MG63 (cell line): Measurements from ENCODE around the gene MMGT1. TPM values are rescaled to one million over a fixed set of nuclear protein-coding genes. Genes with fewer than 3 reads are reported as not detected.
A peak's percentile ranks its signal among the peaks of the same experiment; 100 is the strongest.

Source experiments
- DNase-seq: peaks from one replicate; pipeline ENCODE4 v3.0.0-alpha.2; 2020
- H3K27me3 ChIP-seq: fragments of 250-450 bp; sonication (Bioruptor Pico); 2 replicates; pipeline ENCODE4 v1.5.1; 2020; ENCODE audit warnings: mild to moderate bottlenecking, moderate library complexity
- H3K36me3 ChIP-seq: fragments of 250-450 bp; sonication (Bioruptor Pico); 2 replicates; pipeline ENCODE4 v1.5.1; 2020; ENCODE audit warnings: mild to moderate bottlenecking, moderate library complexity
- H3K4me3 ChIP-seq: fragments of 250-450 bp; sonication (Bioruptor Pico); 2 replicates; pipeline ENCODE4 v1.5.1; 2020; ENCODE audit warnings: mild to moderate bottlenecking, moderate library complexity
- H3K9me3 ChIP-seq: fragments of 250-450 bp; sonication (Bioruptor Pico); 2 replicates; pipeline ENCODE4 v1.5.1; 2020; ENCODE audit warnings: mild to moderate bottlenecking, moderate library complexity
- total RNA-seq: library from RNA; depleted of rRNA; stranded (reverse); fragments of >200 nt; shearing (Covaris generic); gene quantifications from 2 replicates; pipeline ENCODE4 v1.2.3, GENCODE V29; 2014; ENCODE audit warnings: low replicate concordance; rRNA removed

Gene MMGT1
- total RNA-seq, result 19.6 and 26.1 TPM in 2 replicates

GRCh38 chrX:135973548-135974278, at the start of gene MMGT1:
Gene MMGT1 (minus strand): TSS chrX:135973988. CDS start chrX:135973675, 313 bp downstream.
- Histone ChIP-seq H3K27me3 (no peaks in the 10 kb centered on the region), H3K4me3 (peak within 1 kb of the TSS; percentile 95), H3K36me3 (no peaks in the 10 kb centered on the region), H3K9me3 (no peaks in the 10 kb centered on the region)
- peak; percentile 82 for DNase-seq

- no peak for DNase-seq
- Histone ChIP-seq H3K27me3 (no peaks in the 10 kb centered on the region), H3K4me3 (no peak overlapping the region), H3K9me3 (no peaks in the 10 kb centered on the region), H3K36me3 (no peaks in the 10 kb centered on the region)
Observed at GRCh38 chrX:136021903-136022302, 48.1 kb upstream of the MMGT1 start.

GRCh38 chrX:136021160-136021559, 47.4 kb upstream of the MMGT1 start:
- no peaks in the 10 kb centered on the region for H3K27me3 ChIP-seq
- no peaks in the 10 kb centered on the region for H3K9me3 ChIP-seq
- no peaks in the 10 kb centered on the region for H3K36me3 ChIP-seq
- H3K4me3 ChIP-seq, result no peak overlapping the region
- DNase-seq, result no peak

- H3K4me3 ChIP-seq, result no peak overlapping the region
- H3K36me3 ChIP-seq, result no peaks in the 10 kb centered on the region
- no peak for DNase-seq
- no peaks in the 10 kb centered on the region for H3K27me3 ChIP-seq
- no peaks in the 10 kb centered on the region for H3K9me3 ChIP-seq
Observed at GRCh38 chrX:136019226-136019625, 45.4 kb upstream of the MMGT1 start.

- no peaks in the 10 kb centered on the region for H3K9me3 ChIP-seq
- no peak overlapping the region for H3K4me3 ChIP-seq
- no peaks in the 10 kb centered on the region for H3K36me3 ChIP-seq
- H3K27me3 ChIP-seq, result no peaks in the 10 kb centered on the region
- DNase-seq, result no peak
Observed at GRCh38 chrX:136016881-136017280, 43.1 kb upstream of the MMGT1 start.

- Histone ChIP-seq H3K9me3 (no peaks in the 10 kb centered on the region), H3K36me3 (no peaks in the 10 kb centered on the region), H3K4me3 (no peak overlapping the region), H3K27me3 (no peaks in the 10 kb centered on the region)
- no peak for DNase-seq
Observed at GRCh38 chrX:136015016-136015415, 41.2 kb upstream of the MMGT1 start.

GRCh38 chrX:135988245-135988644, 14.5 kb upstream of the MMGT1 start:
- H3K36me3 ChIP-seq, result no peaks in the 10 kb centered on the region
- no peak for DNase-seq
- no peaks in the 10 kb centered on the region for H3K9me3 ChIP-seq
- H3K27me3 ChIP-seq, result no peaks in the 10 kb centered on the region
- no peak overlapping the region for H3K4me3 ChIP-seq

- no peak for DNase-seq
- H3K36me3 ChIP-seq, result no peaks in the 10 kb centered on the region
- peak overlapping the region; percentile 64 for H3K4me3 ChIP-seq
- H3K9me3 ChIP-seq, result no peaks in the 10 kb centered on the region
- H3K27me3 ChIP-seq, result no peaks in the 10 kb centered on the region
Observed at GRCh38 chrX:135985973-135986310, 12.2 kb upstream of the MMGT1 start.

GRCh38 chrX:135985157-135985972, 11.6 kb upstream of the MMGT1 start, which contains the start of gene SLC9A6:
Gene SLC9A6 (plus strand): TSS chrX:135985435. CDS start chrX:135985659, 224 bp downstream.
- Histone ChIP-seq H3K4me3 (peak within 1 kb of the TSS; percentile 64), H3K9me3 (no peaks in the 10 kb centered on the region), H3K27me3 (no peaks in the 10 kb centered on the region), H3K36me3 (no peaks in the 10 kb centered on the region)
- DNase-seq, result peak; percentile 68

GRCh38 chrX:135984791-135985156, 11.0 kb upstream of the MMGT1 start:
- no peak for DNase-seq
- H3K9me3 ChIP-seq, result no peaks in the 10 kb centered on the region
- no peaks in the 10 kb centered on the region for H3K27me3 ChIP-seq
- peak overlapping the region; percentile 64 for H3K4me3 ChIP-seq
- H3K36me3 ChIP-seq, result no peaks in the 10 kb centered on the region

- no peaks in the 10 kb centered on the region for H3K9me3 ChIP-seq
- no peak overlapping the region; the same call in 1 of the 2 replicates for H3K4me3 ChIP-seq
- no peaks in the 10 kb centered on the region for H3K36me3 ChIP-seq
- no peak for DNase-seq
- H3K27me3 ChIP-seq, result no peaks in the 10 kb centered on the region
Observed at GRCh38 chrX:135984256-135984655, 10.5 kb upstream of the MMGT1 start.

GRCh38 chrX:135982860-135983259, 9.1 kb upstream of the MMGT1 start:
- no peaks in the 10 kb centered on the region for H3K9me3 ChIP-seq
- DNase-seq, result no peak
- H3K27me3 ChIP-seq, result no peaks in the 10 kb centered on the region
- no peaks in the 10 kb centered on the region for H3K36me3 ChIP-seq
- no peak overlapping the region for H3K4me3 ChIP-seq

- no peaks in the 10 kb centered on the region for H3K36me3 ChIP-seq
- H3K9me3 ChIP-seq, result no peaks in the 10 kb centered on the region
- H3K4me3 ChIP-seq, result no peak overlapping the region
- no peak for DNase-seq
- H3K27me3 ChIP-seq, result no peaks in the 10 kb centered on the region
Observed at GRCh38 chrX:135981668-135982067, 7.9 kb upstream of the MMGT1 start.

- H3K27me3 ChIP-seq, result no peaks in the 10 kb centered on the region
- H3K4me3 ChIP-seq, result no peak overlapping the region
- no peaks in the 10 kb centered on the region for H3K36me3 ChIP-seq
- no peak for DNase-seq
- no peaks in the 10 kb centered on the region for H3K9me3 ChIP-seq
Observed at GRCh38 chrX:135981010-135981409, 7.2 kb upstream of the MMGT1 start.

- H3K9me3 ChIP-seq, result no peaks in the 10 kb centered on the region
- no peaks in the 10 kb centered on the region for H3K36me3 ChIP-seq
- DNase-seq, result no peak
- H3K4me3 ChIP-seq, result peak overlapping the region; percentile 22
- H3K27me3 ChIP-seq, result no peaks in the 10 kb centered on the region
Observed at GRCh38 chrX:135977611-135978010, 3.8 kb upstream of the MMGT1 start.

- no peak for DNase-seq
- no peaks in the 10 kb centered on the region for H3K9me3 ChIP-seq
- no peaks in the 10 kb centered on the region for H3K27me3 ChIP-seq
- no peaks in the 10 kb centered on the region for H3K36me3 ChIP-seq
- no peak overlapping the region for H3K4me3 ChIP-seq
Observed at GRCh38 chrX:135975421-135975820, 1.6 kb upstream of the MMGT1 start.

- no peak overlapping the region; the same call in 1 of the 2 replicates for H3K4me3 ChIP-seq
- DNase-seq, result peak; percentile 57
- no peaks in the 10 kb centered on the region for H3K27me3 ChIP-seq
- H3K36me3 ChIP-seq, result no peaks in the 10 kb centered on the region
- no peaks in the 10 kb centered on the region for H3K9me3 ChIP-seq
Observed at GRCh38 chrX:135974279-135974856, 580 bp upstream of the MMGT1 start.
